ENCODE data around the gene NHERF2. TPM values are rescaled to one million over a fixed set of nuclear protein-coding genes. Genes with fewer than 3 reads are reported as not detected.

Gene NHERF2
- total and polyA plus RNA-seq, 9 of the 15 experiments (the other 6 are each of a cell fraction or from before 2014, with no cell fraction given), result 0.15 to 42.0 (median 12.5) TPM

DNA sequence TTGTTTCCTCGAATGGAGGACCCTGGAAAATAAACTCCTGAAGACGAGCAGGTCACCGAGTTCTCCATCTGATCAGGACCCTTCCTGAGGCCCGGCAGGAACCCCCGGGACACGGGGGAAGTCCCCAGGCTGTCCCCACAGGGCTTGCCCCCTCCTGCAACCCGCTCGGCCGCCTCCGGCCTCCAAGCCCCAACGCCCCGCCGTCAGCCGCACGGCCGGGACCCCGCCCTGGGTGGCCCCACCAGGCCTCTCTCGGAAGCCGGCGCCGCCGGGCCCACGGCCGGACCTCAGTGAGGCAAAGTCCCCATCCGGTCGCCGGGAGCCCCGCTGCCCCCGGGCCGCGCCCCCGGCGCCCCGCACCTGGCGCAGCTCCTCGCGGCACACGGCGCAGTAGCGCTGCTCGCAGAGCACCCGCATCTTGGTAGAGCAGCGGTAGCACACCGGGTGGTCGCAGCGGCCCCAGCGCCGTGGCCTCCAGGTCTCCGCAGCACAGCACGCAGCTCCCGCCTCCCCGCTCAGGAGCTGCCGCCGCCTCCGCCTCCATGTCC is 17.5 kb upstream of the NHERF2 start (continued):
- TF ChIP-seq, protein P1, sequence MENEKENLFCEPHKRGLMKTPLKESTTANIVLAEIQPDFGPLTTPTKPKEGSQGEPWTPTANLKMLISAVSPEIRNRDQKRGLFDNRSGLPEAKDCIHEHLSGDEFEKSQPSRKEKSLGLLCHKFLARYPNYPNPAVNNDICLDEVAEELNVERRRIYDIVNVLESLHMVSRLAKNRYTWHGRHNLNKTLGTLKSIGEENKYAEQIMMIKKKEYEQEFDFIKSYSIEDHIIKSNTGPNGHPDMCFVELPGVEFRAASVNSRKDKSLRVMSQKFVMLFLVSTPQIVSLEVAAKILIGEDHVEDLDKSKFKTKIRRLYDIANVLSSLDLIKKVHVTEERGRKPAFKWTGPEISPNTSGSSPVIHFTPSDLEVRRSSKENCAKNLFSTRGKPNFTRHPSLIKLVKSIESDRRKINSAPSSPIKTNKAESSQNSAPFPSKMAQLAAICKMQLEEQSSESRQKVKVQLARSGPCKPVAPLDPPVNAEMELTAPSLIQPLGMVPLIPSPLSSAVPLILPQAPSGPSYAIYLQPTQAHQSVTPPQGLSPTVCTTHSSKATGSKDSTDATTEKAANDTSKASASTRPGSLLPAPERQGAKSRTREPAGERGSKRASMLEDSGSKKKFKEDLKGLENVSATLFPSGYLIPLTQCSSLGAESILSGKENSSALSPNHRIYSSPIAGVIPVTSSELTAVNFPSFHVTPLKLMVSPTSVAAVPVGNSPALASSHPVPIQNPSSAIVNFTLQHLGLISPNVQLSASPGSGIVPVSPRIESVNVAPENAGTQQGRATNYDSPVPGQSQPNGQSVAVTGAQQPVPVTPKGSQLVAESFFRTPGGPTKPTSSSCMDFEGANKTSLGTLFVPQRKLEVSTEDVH (IDR thresholded peaks at IDR 0.05; ENCODE audit: low read depth, partially characterized antibody), result no peak
- TF ChIP-seq POLR3A (IDR thresholded peaks at IDR 0.05; ENCODE audit: borderline replicate concordance, extremely low read depth, insufficient read depth, insufficient read length) (no peak), ZNF551 (CRISPR knock-in tag; IDR thresholded peaks at IDR 0.05) (no peak), EWSR1 (IDR thresholded peaks at IDR 0.05; ENCODE audit: borderline replicate concordance, low read depth, partially characterized antibody) (no peak), PREB (CRISPR knock-in tag; IDR thresholded peaks at IDR 0.05) (no peak), LCOR (CRISPR knock-in tag; IDR thresholded peaks at IDR 0.05) (no peak), L3MBTL2 (IDR thresholded peaks at IDR 0.05) (peak; percentile 68), CHD4 (IDR thresholded peaks at IDR 0.05; ENCODE audit: insufficient read depth, insufficient replicate concordance, low read depth, low read length, poor library complexity, severe bottlenecking) (no peak), U2AF1 (optimal IDR thresholded peaks at IDR 0.05; ENCODE audit: low read depth, low read length) (no peak), ZNF134 (CRISPR knock-in tag; conservative IDR thresholded peaks at IDR 0.05) (no peak), EHMT2 (IDR thresholded peaks at IDR 0.05) (no peak), SIX5 (IDR thresholded peaks at IDR 0.05; ENCODE audit: borderline replicate concordance in 1 of 2, insufficient read depth in 1 of 2, low read depth in 1 of 2, low read length in 2 of 2) (no peak), OTX1 (CRISPR knock-in tag; IDR thresholded peaks at IDR 0.05) (no peak), CTBP1 (IDR thresholded peaks at IDR 0.05; ENCODE audit: borderline replicate concordance) (no peak), TCF7L2 (IDR thresholded peaks at IDR 0.05; ENCODE audit: low read depth, low read length) (no peak), ILK (tag; IDR thresholded peaks at IDR 0.05; ENCODE audit: borderline replicate concordance, low read depth) (no peak), RBBP5 (IDR thresholded peaks at IDR 0.05; ENCODE audit: borderline replicate concordance, insufficient read depth, low read length, poor library complexity, severe bottlenecking) (peak; percentile 59), TGIF2 (CRISPR knock-in tag; IDR thresholded peaks at IDR 0.05) (peak; percentile 45; the same call in 1 of the 2 replicates), MED1 (CRISPR knock-in tag; IDR thresholded peaks at IDR 0.05; ENCODE audit: borderline replicate concordance) (no peak), ZNF717 (CRISPR knock-in tag; IDR thresholded peaks at IDR 0.05) (no peak), MCM7 (IDR thresholded peaks at IDR 0.05) (no peak), KLF13 (tag; IDR thresholded peaks at IDR 0.05; ENCODE audit: borderline replicate concordance, low read depth) (no peak), MEIS2 (IDR thresholded peaks at IDR 0.05; ENCODE audit: partially characterized antibody) (no peak), NFXL1 (CRISPR knock-in tag; IDR thresholded peaks at IDR 0.05) (no peak), ZBTB8A (IDR thresholded peaks at IDR 0.05; ENCODE audit: partially characterized antibody) (no peak), TAF9B (IDR thresholded peaks at IDR 0.05; ENCODE audit: partially characterized antibody) (no peak), TEAD1 (CRISPR knock-in tag; IDR thresholded peaks at IDR 0.05) (no peak)

All from K562 (cell line).